Neuronal stem cell (in vitro differentiated cells): ENCODE measurements around the gene COG4.
"Not testable (repeated sequence)": the region's sequence is repeated elsewhere in the genome, so short reads cannot be mapped to it uniquely, and the experiment has no call there.

ENCODE experiments used
- DNase-seq: peaks from one replicate; pipeline ENCODE4 v3.0.0-alpha.2; 2013; ENCODE audit warnings: low spot score
- H2AFZ ChIP-seq: one replicate; pipeline ENCODE4 v1.6.1; 2013; ENCODE audit warnings: mild to moderate bottlenecking, low read length, inconsistent platforms
- H2AK5ac ChIP-seq: 2 replicates; pipeline ENCODE4 v1.6.1; 2013; ENCODE audit warnings: low read depth, mild to moderate bottlenecking, inconsistent platforms, low read length, moderate library complexity, mixed read lengths
- H2BK120ac ChIP-seq: 2 replicates; pipeline ENCODE4 v1.6.1; 2013; ENCODE audit warnings: low read depth, mild to moderate bottlenecking, inconsistent platforms, low read length, moderate library complexity, mixed read lengths
- H2BK12ac ChIP-seq: one replicate; pipeline ENCODE4 v1.6.1; 2013; ENCODE audit warnings: low read length, inconsistent platforms
- H2BK15ac ChIP-seq: 2 replicates; pipeline ENCODE4 v1.6.1; 2013; ENCODE audit warnings: mild to moderate bottlenecking, low read length, inconsistent platforms, mixed read lengths
- H2BK5ac ChIP-seq: one replicate; pipeline ENCODE4 v1.6.1; 2013; ENCODE audit warnings: inconsistent platforms, mild to moderate bottlenecking, low read length, moderate library complexity
- H3K14ac ChIP-seq: one replicate; pipeline ENCODE4 v1.6.1; 2013; ENCODE audit warnings: low read length, inconsistent platforms
- H3K18ac ChIP-seq: 2 replicates; pipeline ENCODE4 v1.6.1; 2013; ENCODE audit warnings: low read length, inconsistent platforms
- H3K23ac ChIP-seq: 2 replicates; pipeline ENCODE4 v1.6.1; 2013; ENCODE audit warnings: low read depth, mild to moderate bottlenecking, mixed read lengths, low read length, inconsistent platforms; ENCODE audit not compliant: poor library complexity
- H3K27ac ChIP-seq: replicated peaks from 3 replicates; pipeline ENCODE4 v1.5.1; 2013; ENCODE audit warnings: low read length, inconsistent platforms
- H3K27me3 ChIP-seq, 3 experiments: 2 replicates each; pipeline ENCODE4 v1.6.1; 2013; ENCODE audit warnings: low read length in 3 of 3, mild to moderate bottlenecking in 2 of 3, inconsistent platforms in 1 of 3, low read depth in 1 of 3, mixed read lengths in 1 of 3, moderate library complexity in 1 of 3; ENCODE audit not compliant: control insufficient read depth in 3 of 3, insufficient read depth in 3 of 3
- H3K36me3 ChIP-seq, 2 donors: replicated peaks in 1 of 2; 2 replicates each; pipeline ENCODE4 v1.6.1; 2013; ENCODE audit warnings: low read length in 2 of 2; ENCODE audit not compliant: control insufficient read depth in 2 of 2, insufficient read depth in 2 of 2
- H3K4ac ChIP-seq: 2 replicates; pipeline ENCODE4 v1.6.1; 2013; ENCODE audit warnings: inconsistent platforms, mild to moderate bottlenecking, low read length, moderate library complexity
- H3K4me1 ChIP-seq, 2 donors: 1 replicate in 1 of 2; 2 replicates in 1 of 2; pipeline ENCODE4 v1.6.1; 2013; ENCODE audit warnings: low read length in 2 of 2, low read depth in 1 of 2; ENCODE audit not compliant: control insufficient read depth in 2 of 2, insufficient read depth in 1 of 2
- H3K4me2 ChIP-seq: one replicate; pipeline ENCODE4 v1.6.1; 2013; ENCODE audit warnings: mild to moderate bottlenecking, low read length, inconsistent platforms; ENCODE audit not compliant: insufficient read depth, poor library complexity, severe bottlenecking
- H3K4me3 ChIP-seq, 2 donors: 2 replicates each; pipeline ENCODE4 v1.5.1; 2013; ENCODE audit warnings: low read length in 2 of 2, mild to moderate bottlenecking in 2 of 2, inconsistent platforms in 1 of 2, moderate library complexity in 1 of 2
- H3K79me1 ChIP-seq: one replicate; pipeline ENCODE4 v1.6.1; 2013; ENCODE audit warnings: low read depth, mild to moderate bottlenecking, inconsistent platforms, low read length, moderate library complexity
- H3K9ac ChIP-seq: one replicate; pipeline ENCODE4 v1.6.1; 2013; ENCODE audit warnings: mild to moderate bottlenecking, low read depth, low read length, inconsistent platforms; ENCODE audit not compliant: poor library complexity
- H3K9me3 ChIP-seq, 2 donors: replicated peaks in 1 of 2; 2 replicates each; pipeline versions ENCODE3 to v1.6.1; 2013; ENCODE audit warnings: low read length in 2 of 2, mild to moderate bottlenecking in 2 of 2, inconsistent platforms in 1 of 2, low read depth in 1 of 2, mixed read lengths in 1 of 2, moderate library complexity in 1 of 2; ENCODE audit not compliant: control insufficient read depth in 2 of 2, insufficient read depth in 1 of 2
- H4K8ac ChIP-seq: one replicate; pipeline ENCODE4 v1.6.1; 2013; ENCODE audit warnings: low read depth, mild to moderate bottlenecking, inconsistent platforms, low read length, moderate library complexity
- H4K91ac ChIP-seq: one replicate; pipeline ENCODE4 v1.6.1; 2013; ENCODE audit warnings: low read length, low read depth, mild to moderate bottlenecking, inconsistent platforms; ENCODE audit not compliant: poor library complexity
- WGBS, 2 donors: extraction: QIAGEN DNeasy Blood & Tissue Kit; methylation state at CpG; one replicate each; pipeline ENCODE4 v1.1.7; 2013; ENCODE audit warnings: missing lambda C conversion rate in 2 of 2, mixed read lengths in 1 of 2; ENCODE audit not compliant: insufficient read length in 2 of 2, insufficient replicate concordance in 1 of 2; ENCODE audit errors: extremely low coverage in 2 of 2; 5-methylcytosine and 5-hydroxymethylcytosine counted together

The COG4 gene

GRCh38 chr16:70529051-70529777 lies 5.9 kb upstream of the COG4 start:
- H4K8ac ChIP-seq, result no peak overlapping the region

GRCh38 chr16:70527315-70527996 lies 4.1 kb upstream of the COG4 start:
- no peak overlapping the region for H2AFZ ChIP-seq
- peaks cover 31 to 75% of the 10 kb centered on the region in 2 donors for H3K36me3 ChIP-seq
- no peak overlapping the region for H3K4me3 ChIP-seq
- H3K23ac ChIP-seq, result no peak overlapping the region
- WGBS, 2 donors, result 100% methylated on average over 2 of the region's 8 CpGs; no CpG with 5 or more reads in 1 of the 2 donors
- no peak overlapping the region for H2BK15ac ChIP-seq
- H3K14ac ChIP-seq, result no peak overlapping the region
- H3K18ac ChIP-seq, result no peak overlapping the region
- H3K9me3 ChIP-seq, result peaks cover 0 to 2% of the 10 kb centered on the region in 2 donors
- H3K27ac ChIP-seq, result no peak overlapping the region
- no peak overlapping the region for H2BK12ac ChIP-seq
- no peak for DNase-seq
- H3K4me1 ChIP-seq, result peaks cover 11 to 12% of the 10 kb centered on the region in 2 donors
- H2AK5ac ChIP-seq, result no peak overlapping the region
- peaks cover 3% of the 10 kb centered on the region for H3K79me1 ChIP-seq
- no peaks in the 10 kb centered on the region for H3K27me3 ChIP-seq
- no peak overlapping the region for H2BK120ac ChIP-seq
- H3K9ac ChIP-seq, result no peak overlapping the region
- no peak overlapping the region for H4K91ac ChIP-seq
- no peak overlapping the region for H2BK5ac ChIP-seq
- no peak overlapping the region for H3K4me2 ChIP-seq
- no peak overlapping the region for H3K4ac ChIP-seq
- H4K8ac ChIP-seq, result no peak overlapping the region

More at GRCh38 chr16:70529051-70529777, 5.9 kb upstream of the COG4 start:
- H3K4me1 ChIP-seq, result peaks cover 9 to 10% of the 10 kb centered on the region in 2 donors
- no peak overlapping the region for H3K27ac ChIP-seq
- peaks cover 0 to 2% of the 10 kb centered on the region in 2 donors for H3K9me3 ChIP-seq
- peaks cover 36 to 93% of the 10 kb centered on the region in 2 donors for H3K36me3 ChIP-seq
- H3K4me2 ChIP-seq, result no peak overlapping the region
- H2AFZ ChIP-seq, result no peak overlapping the region
- no peak overlapping the region for H2BK120ac ChIP-seq
- peaks cover 3% of the 10 kb centered on the region for H3K79me1 ChIP-seq
- no peak overlapping the region for H4K91ac ChIP-seq
- WGBS, 2 donors, result no CpG with 5 or more reads among the region's 8 CpGs
- no peaks in the 10 kb centered on the region for H3K27me3 ChIP-seq
- H2BK15ac ChIP-seq, result no peak overlapping the region
- H3K23ac ChIP-seq, result no peak overlapping the region
- no peak overlapping the region for H3K4me3 ChIP-seq
- no peak for DNase-seq
- H3K18ac ChIP-seq, result no peak overlapping the region
- no peak overlapping the region for H2BK5ac ChIP-seq
- no peak overlapping the region for H3K4ac ChIP-seq
- H3K9ac ChIP-seq, result no peak overlapping the region
- no peak overlapping the region for H3K14ac ChIP-seq
- no peak overlapping the region for H2BK12ac ChIP-seq
- no peak overlapping the region for H2AK5ac ChIP-seq

GRCh38 chr16:70526403-70526802 lies 3.0 kb upstream of the COG4 start:
- no peak for DNase-seq
- Histone ChIP-seq H2BK12ac (no peak overlapping the region), H4K91ac (no peak overlapping the region), H2AK5ac (no peak overlapping the region), H3K9me3 (peaks cover 0 to 2% of the 10 kb centered on the region in 2 donors), H3K14ac (no peak overlapping the region), H3K4ac (no peak overlapping the region), H3K4me1 (peaks cover 13% of the 10 kb centered on the region in 2 donors), H3K23ac (no peak overlapping the region), H4K8ac (no peak overlapping the region), H2BK15ac (no peak overlapping the region), H3K18ac (no peak overlapping the region), H2BK120ac (no peak overlapping the region), H3K27ac (no peak overlapping the region), H3K36me3 (peaks cover 28 to 65% of the 10 kb centered on the region in 2 donors), H2BK5ac (no peak overlapping the region), H2AFZ (no peak overlapping the region), H3K4me3 (no peak overlapping the region), H3K9ac (no peak overlapping the region), H3K4me2 (no peak overlapping the region), H3K79me1 (peaks cover 3% of the 10 kb centered on the region), H3K27me3 (no peaks in the 10 kb centered on the region)
- no CpG with 5 or more reads among the region's 6 CpGs for WGBS, 2 donors

GRCh38 chr16:70524399-70524825 lies 1.1 kb upstream of the COG4 start:
- H4K91ac ChIP-seq, H3K9ac ChIP-seq, H2BK12ac ChIP-seq, H3K18ac ChIP-seq, H2BK5ac ChIP-seq, H4K8ac ChIP-seq, H3K23ac ChIP-seq, H3K4ac ChIP-seq, H3K27ac ChIP-seq, DNase-seq, H3K14ac ChIP-seq, H2BK120ac ChIP-seq, H3K79me1 ChIP-seq, H2AK5ac ChIP-seq, H2BK15ac ChIP-seq, H3K27me3 ChIP-seq, H3K9me3 ChIP-seq: not testable (repeated sequence)
- Histone ChIP-seq H3K36me3 (peaks cover 16 to 50% of the 10 kb centered on the region in 2 donors), H3K4me1 (peaks cover 13% of the 10 kb centered on the region in 2 donors), H3K4me2 (peak overlapping the region; percentile 38), H3K4me3 (peak overlapping the region; percentile 56 to 98), H2AFZ (peak overlapping the region; percentile 84)
- no CpG with 5 or more reads among the region's 24 CpGs for WGBS, 2 donors
